ENCODE measurements around the gene ANXA1.

ANXA1 gene

GRCh38 chr9:73143711-73144328 lies 7.8 kb upstream of the ANXA1 start:
- no peaks in the 10 kb centered on the region for H3K27me3 ChIP-seq (ENCODE audit: control insufficient read depth, insufficient read depth, low read length)
- no peaks in the 10 kb centered on the region for H3K36me3 ChIP-seq (ENCODE audit: control insufficient read depth, low read depth, low read length)
- H3K4me3 ChIP-seq (ENCODE audit: low read length): no peak overlapping the region
- no peak overlapping the region for H3K27ac ChIP-seq (ENCODE audit: low read length)
- H3K9me3 ChIP-seq (ENCODE audit: control insufficient read depth, low read depth, low read length): no peaks in the 10 kb centered on the region
- no peak overlapping the region for H3K9ac ChIP-seq (ENCODE audit: low read length)
- peaks cover 4% of the 10 kb centered on the region for H3K4me1 ChIP-seq (ENCODE audit: control insufficient read depth, low read depth, low read length)

- Histone ChIP-seq H3K4me3 (ENCODE audit: low read length) (no peak overlapping the region), H3K27ac (ENCODE audit: low read length) (no peak overlapping the region), H3K27me3 (ENCODE audit: control insufficient read depth, insufficient read depth, low read length) (no peaks in the 10 kb centered on the region), H3K9ac (ENCODE audit: low read length) (no peak overlapping the region), H3K36me3 (ENCODE audit: control insufficient read depth, low read depth, low read length) (no peaks in the 10 kb centered on the region), H3K9me3 (ENCODE audit: control insufficient read depth, low read depth, low read length) (no peaks in the 10 kb centered on the region), H3K4me1 (ENCODE audit: control insufficient read depth, low read depth, low read length) (peaks cover 8% of the 10 kb centered on the region)
These were observed 5.4 kb upstream of the ANXA1 start for GRCh38 chr9:73146111-73146815.

DNA sequence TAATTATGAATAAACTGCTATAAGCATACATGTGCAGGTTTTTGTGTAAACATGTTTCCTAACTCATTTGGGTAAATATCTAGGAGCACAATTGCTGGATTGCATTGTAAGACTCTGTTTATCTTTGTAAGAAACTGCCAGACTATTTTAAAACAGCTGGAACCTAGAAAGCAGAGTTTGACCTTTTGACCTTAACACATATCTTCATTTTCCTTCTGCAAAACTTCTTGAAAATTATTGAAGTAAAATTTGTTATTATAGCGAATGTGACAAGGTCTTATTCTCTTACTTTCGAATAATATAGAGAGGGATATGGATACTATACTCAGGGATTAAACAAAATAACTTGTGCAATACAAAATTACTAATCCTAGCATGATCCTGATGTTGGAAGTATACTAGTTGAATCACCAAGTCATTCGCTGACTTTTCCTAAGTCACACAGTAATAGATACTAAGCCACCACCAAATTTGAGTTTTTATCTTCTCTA lies 3.2 kb upstream of the ANXA1 start:
- H3K27me3 ChIP-seq (ENCODE audit: control insufficient read depth, insufficient read depth, low read length): no peaks in the 10 kb centered on the region
- H3K4me3 ChIP-seq (ENCODE audit: low read length): no peak overlapping the region
- no peaks in the 10 kb centered on the region for H3K9me3 ChIP-seq (ENCODE audit: control insufficient read depth, low read depth, low read length)
- peaks cover 20% of the 10 kb centered on the region for H3K4me1 ChIP-seq (ENCODE audit: control insufficient read depth, low read depth, low read length)
- no peak overlapping the region for H3K27ac ChIP-seq (ENCODE audit: low read length)
- no peak overlapping the region for H3K9ac ChIP-seq (ENCODE audit: low read length)
- H3K36me3 ChIP-seq (ENCODE audit: control insufficient read depth, low read depth, low read length): no peaks in the 10 kb centered on the region

- H3K4me3 ChIP-seq (ENCODE audit: low read length): no peak overlapping the region
- H3K27ac ChIP-seq (ENCODE audit: low read length): peak overlapping the region; percentile 21
- H3K9me3 ChIP-seq (ENCODE audit: control insufficient read depth, low read depth, low read length): no peaks in the 10 kb centered on the region
- H3K9ac ChIP-seq (ENCODE audit: low read length): no peak overlapping the region
- H3K36me3 ChIP-seq (ENCODE audit: control insufficient read depth, low read depth, low read length): no peaks in the 10 kb centered on the region
- H3K27me3 ChIP-seq (ENCODE audit: control insufficient read depth, insufficient read depth, low read length): no peaks in the 10 kb centered on the region
- peaks cover 17% of the 10 kb centered on the region for H3K4me1 ChIP-seq (ENCODE audit: control insufficient read depth, low read depth, low read length)
These were observed 2.1 kb upstream of the ANXA1 start for GRCh38 chr9:73149371-73150067.

GRCh38 chr9:73152543-73152844 lies 829 bp downstream of the ANXA1 start:
- H3K4me3 ChIP-seq (ENCODE audit: low read length): no peak overlapping the region
- no peaks in the 10 kb centered on the region for H3K27me3 ChIP-seq (ENCODE audit: control insufficient read depth, insufficient read depth, low read length)
- peaks cover 17% of the 10 kb centered on the region for H3K4me1 ChIP-seq (ENCODE audit: control insufficient read depth, low read depth, low read length)
- H3K9ac ChIP-seq (ENCODE audit: low read length): no peak overlapping the region
- no peaks in the 10 kb centered on the region for H3K9me3 ChIP-seq (ENCODE audit: control insufficient read depth, low read depth, low read length)
- no peaks in the 10 kb centered on the region for H3K36me3 ChIP-seq (ENCODE audit: control insufficient read depth, low read depth, low read length)
- no peak overlapping the region for H3K27ac ChIP-seq (ENCODE audit: low read length)

DNA sequence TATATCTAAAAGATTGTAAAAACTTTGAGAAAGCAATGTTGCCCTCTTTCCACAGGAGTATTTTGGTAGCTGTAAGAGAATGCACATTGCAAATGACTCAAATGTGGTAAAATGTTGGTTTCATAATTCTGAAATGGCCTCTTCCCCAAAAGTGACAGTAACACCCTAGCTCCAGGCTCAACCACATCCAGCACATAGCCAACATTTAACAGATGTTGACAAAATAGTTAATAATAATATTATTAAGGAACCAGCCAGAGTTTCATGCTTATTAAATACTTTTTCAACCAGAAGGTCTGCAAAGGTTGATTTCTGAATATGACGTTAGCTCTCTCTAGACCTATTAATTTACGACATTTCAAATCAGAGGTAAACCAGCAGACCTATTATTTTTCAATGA lies 1.3 kb downstream of the ANXA1 start:
- Histone ChIP-seq H3K4me1 (ENCODE audit: control insufficient read depth, low read depth, low read length) (peaks cover 17% of the 10 kb centered on the region), H3K27me3 (ENCODE audit: control insufficient read depth, insufficient read depth, low read length) (no peaks in the 10 kb centered on the region), H3K4me3 (ENCODE audit: low read length) (no peak overlapping the region), H3K9me3 (ENCODE audit: control insufficient read depth, low read depth, low read length) (no peaks in the 10 kb centered on the region), H3K36me3 (ENCODE audit: control insufficient read depth, low read depth, low read length) (no peaks in the 10 kb centered on the region), H3K9ac (ENCODE audit: low read length) (no peak overlapping the region), H3K27ac (ENCODE audit: low read length) (no peak overlapping the region)

GRCh38 chr9:73153793-73154227 lies 2.1 kb downstream of the ANXA1 start:
- H3K27me3 ChIP-seq (ENCODE audit: control insufficient read depth, insufficient read depth, low read length): no peaks in the 10 kb centered on the region
- H3K4me1 ChIP-seq (ENCODE audit: control insufficient read depth, low read depth, low read length): peaks cover 20% of the 10 kb centered on the region
- no peak overlapping the region for H3K4me3 ChIP-seq (ENCODE audit: low read length)
- no peaks in the 10 kb centered on the region for H3K36me3 ChIP-seq (ENCODE audit: control insufficient read depth, low read depth, low read length)
- no peak overlapping the region for H3K9ac ChIP-seq (ENCODE audit: low read length)
- no peaks in the 10 kb centered on the region for H3K9me3 ChIP-seq (ENCODE audit: control insufficient read depth, low read depth, low read length)
- H3K27ac ChIP-seq (ENCODE audit: low read length): no peak overlapping the region

- Histone ChIP-seq H3K27me3 (ENCODE audit: control insufficient read depth, insufficient read depth, low read length) (no peaks in the 10 kb centered on the region), H3K4me3 (ENCODE audit: low read length) (no peak overlapping the region), H3K9ac (ENCODE audit: low read length) (no peak overlapping the region), H3K4me1 (ENCODE audit: control insufficient read depth, low read depth, low read length) (peaks cover 23% of the 10 kb centered on the region), H3K27ac (ENCODE audit: low read length) (no peak overlapping the region), H3K36me3 (ENCODE audit: control insufficient read depth, low read depth, low read length) (no peaks in the 10 kb centered on the region), H3K9me3 (ENCODE audit: control insufficient read depth, low read depth, low read length) (no peaks in the 10 kb centered on the region)
These were observed 2.6 kb downstream of the ANXA1 start for GRCh38 chr9:73154271-73154670.

DNA sequence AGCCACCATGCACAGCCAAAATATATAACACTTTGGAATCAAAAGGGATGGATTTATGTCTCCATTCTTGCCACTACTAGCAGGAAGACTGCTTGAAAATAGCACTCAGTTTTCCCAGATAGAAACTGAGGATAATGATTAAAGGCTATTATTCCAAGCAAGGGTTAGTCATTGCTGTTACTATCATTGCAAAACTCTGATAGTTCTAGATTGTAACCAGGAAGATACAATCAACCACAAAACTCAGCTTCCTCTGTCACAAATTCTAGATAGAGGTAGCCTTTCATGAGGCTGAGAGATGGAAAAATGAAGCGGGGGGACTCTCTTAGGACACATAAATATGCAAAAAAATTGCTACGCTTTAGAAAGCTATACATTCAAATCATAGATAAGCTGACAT lies 3.1 kb downstream of the ANXA1 start:
- Histone ChIP-seq H3K4me3 (ENCODE audit: low read length) (no peak overlapping the region), H3K27me3 (ENCODE audit: control insufficient read depth, insufficient read depth, low read length) (no peaks in the 10 kb centered on the region), H3K9me3 (ENCODE audit: control insufficient read depth, low read depth, low read length) (no peaks in the 10 kb centered on the region), H3K36me3 (ENCODE audit: control insufficient read depth, low read depth, low read length) (no peaks in the 10 kb centered on the region), H3K4me1 (ENCODE audit: control insufficient read depth, low read depth, low read length) (peaks cover 24% of the 10 kb centered on the region), H3K27ac (ENCODE audit: low read length) (no peak overlapping the region), H3K9ac (ENCODE audit: low read length) (no peak overlapping the region)

DNA sequence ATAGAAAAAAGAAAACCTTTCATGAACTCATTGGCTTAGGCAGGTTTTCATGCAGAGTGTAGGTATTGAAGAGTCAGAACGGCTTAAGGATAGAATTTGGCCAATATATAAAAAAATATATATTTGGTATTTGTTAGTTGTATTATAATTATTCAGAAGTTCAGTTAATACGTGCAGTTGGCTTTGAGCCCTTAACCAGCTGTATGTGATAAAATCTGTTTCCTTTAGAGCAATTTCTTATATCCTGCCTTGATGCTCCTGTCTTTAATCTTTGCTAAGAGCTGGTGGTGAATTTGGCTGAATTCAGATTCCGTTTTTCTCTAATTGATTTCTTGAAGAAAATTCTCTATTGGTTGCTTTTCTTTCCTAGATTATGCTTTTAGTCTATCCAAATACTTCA lies 3.7 kb downstream of the ANXA1 start:
- no peaks in the 10 kb centered on the region for H3K27me3 ChIP-seq (ENCODE audit: control insufficient read depth, insufficient read depth, low read length)
- H3K9me3 ChIP-seq (ENCODE audit: control insufficient read depth, low read depth, low read length): no peaks in the 10 kb centered on the region
- H3K9ac ChIP-seq (ENCODE audit: low read length): no peak overlapping the region
- H3K27ac ChIP-seq (ENCODE audit: low read length): no peak overlapping the region
- peaks cover 27% of the 10 kb centered on the region for H3K4me1 ChIP-seq (ENCODE audit: control insufficient read depth, low read depth, low read length)
- H3K36me3 ChIP-seq (ENCODE audit: control insufficient read depth, low read depth, low read length): no peaks in the 10 kb centered on the region
- H3K4me3 ChIP-seq (ENCODE audit: low read length): no peak overlapping the region

GRCh38 chr9:73155968-73156864 lies 4.6 kb downstream of the ANXA1 start:
- Histone ChIP-seq H3K9me3 (ENCODE audit: control insufficient read depth, low read depth, low read length) (no peaks in the 10 kb centered on the region), H3K36me3 (ENCODE audit: control insufficient read depth, low read depth, low read length) (no peaks in the 10 kb centered on the region), H3K27me3 (ENCODE audit: control insufficient read depth, insufficient read depth, low read length) (no peaks in the 10 kb centered on the region), H3K4me1 (ENCODE audit: control insufficient read depth, low read depth, low read length) (peaks cover 27% of the 10 kb centered on the region), H3K4me3 (ENCODE audit: low read length) (no peak overlapping the region), H3K9ac (ENCODE audit: low read length) (no peak overlapping the region), H3K27ac (ENCODE audit: low read length) (no peak overlapping the region)

Data from iPS-18a (cell line).